Hepatocyte (in vitro differentiated cells): ENCODE results near the gene RFC2. TPM values are rescaled to one million over a fixed set of nuclear protein-coding genes. Genes with fewer than 3 reads are reported as not detected.

Experiments used
- DNase-seq: peaks from one replicate; pipeline ENCODE4 v3.0.0-alpha.2; 2016; ENCODE audit warnings: low spot score
- H2AFZ ChIP-seq: fragments of 200-600 bp; sonication (generic); 2 replicates; pipeline ENCODE4 v1.6.0; 2016; ENCODE audit warnings: antibody characterized with exemption, mild to moderate bottlenecking
- H3K27ac ChIP-seq: fragments of 200-600 bp; sonication (generic); 2 replicates; pipeline ENCODE4 v1.5.1; 2016; ENCODE audit warnings: mild to moderate bottlenecking
- H3K27me3 ChIP-seq: fragments of 200-600 bp; sonication (generic); 2 replicates; pipeline ENCODE4 v1.6.1; 2016
- H3K36me3 ChIP-seq: fragments of 200-600 bp; sonication (generic); replicated peaks from 2 replicates; pipeline ENCODE4 v1.5.1; 2016; ENCODE audit warnings: low read depth; ENCODE audit not compliant: insufficient read depth
- H3K4me1 ChIP-seq: fragments of 200-600 bp; sonication (generic); 2 replicates; pipeline ENCODE4 v1.5.1; 2016; ENCODE audit warnings: mild to moderate bottlenecking, moderate library complexity; ENCODE audit not compliant: insufficient read depth
- H3K4me2 ChIP-seq: fragments of 200-600 bp; sonication (generic); 2 replicates; pipeline ENCODE4 v1.6.0; 2016
- H3K4me3 ChIP-seq: fragments of 200-600 bp; sonication (generic); 2 replicates; pipeline ENCODE4 v1.5.1; 2016; ENCODE audit warnings: mild to moderate bottlenecking
- H3K79me2 ChIP-seq: fragments of 200-600 bp; sonication (generic); 2 replicates; pipeline ENCODE4 v1.6.0; 2017; ENCODE audit warnings: mild to moderate bottlenecking
- H3K9me2 ChIP-seq: fragments of 200-600 bp; sonication (generic); replicated peaks from 2 replicates; pipeline ENCODE4 v1.6.0; 2017; ENCODE audit warnings: mild to moderate bottlenecking; ENCODE audit not compliant: insufficient read depth
- H3K9me3 ChIP-seq: fragments of 200-600 bp; sonication (generic); 2 replicates; pipeline ENCODE4 v1.5.1; 2016; ENCODE audit warnings: low read depth, mild to moderate bottlenecking
- H4K20me1 ChIP-seq: fragments of 200-600 bp; sonication (generic); 2 replicates; pipeline ENCODE4 v1.6.0; 2016; ENCODE audit warnings: mild to moderate bottlenecking; ENCODE audit not compliant: insufficient read depth, poor library complexity, severe bottlenecking
- EZH2 ChIP-seq: fragments of 200-600 bp; sonication (generic); IDR thresholded peaks from 2 replicates; pipeline ENCODE4 v1.6.1; 2016; ENCODE audit warnings: antibody characterized with exemption, mild to moderate bottlenecking, borderline replicate concordance
- EZH2phosphoT487 ChIP-seq: fragments of 200-600 bp; sonication (generic); IDR thresholded peaks from one replicate; pipeline ENCODE4 v1.6.1; 2018; ENCODE audit warnings: antibody characterized with exemption, mild to moderate bottlenecking, low read depth, moderate library complexity; ENCODE audit not compliant: unreplicated experiment, severe bottlenecking
- WGBS: methylation state at CpG from one replicate; pipeline ENCODE4 v1.1.6; 2016; ENCODE audit warnings: low lambda C conversion rate; ENCODE audit errors: missing lambda C conversion rate; 5-methylcytosine and 5-hydroxymethylcytosine counted together
- polyA plus RNA-seq: library from polyadenylated mRNA; unstranded; fragments of >200 nt; fragmentation: Nextera tagmentation; extraction: Ambion mirVana; gene quantifications from 2 replicates; pipeline ENCODE4 v1.2.1, GENCODE V29; 2016
- total RNA-seq: library from RNA; depleted of rRNA; stranded (reverse); fragments of >200 nt; gene quantifications from 2 replicates; pipeline ENCODE4 v1.2.3, GENCODE V29; 2014
- TF ChIP-seq, protein P1 (sequence below): fragments of 200-600 bp; sonication (generic); IDR thresholded peaks from 2 replicates; pipeline ENCODE4 v1.5.1; 2016; ENCODE audit warnings: antibody characterized with exemption, mild to moderate bottlenecking; ENCODE audit not compliant: poor library complexity

RFC2 gene
- total and polyA plus RNA-seq, 2 experiments from 2014 or later, result 16.8 to 25.4 TPM

DNA sequence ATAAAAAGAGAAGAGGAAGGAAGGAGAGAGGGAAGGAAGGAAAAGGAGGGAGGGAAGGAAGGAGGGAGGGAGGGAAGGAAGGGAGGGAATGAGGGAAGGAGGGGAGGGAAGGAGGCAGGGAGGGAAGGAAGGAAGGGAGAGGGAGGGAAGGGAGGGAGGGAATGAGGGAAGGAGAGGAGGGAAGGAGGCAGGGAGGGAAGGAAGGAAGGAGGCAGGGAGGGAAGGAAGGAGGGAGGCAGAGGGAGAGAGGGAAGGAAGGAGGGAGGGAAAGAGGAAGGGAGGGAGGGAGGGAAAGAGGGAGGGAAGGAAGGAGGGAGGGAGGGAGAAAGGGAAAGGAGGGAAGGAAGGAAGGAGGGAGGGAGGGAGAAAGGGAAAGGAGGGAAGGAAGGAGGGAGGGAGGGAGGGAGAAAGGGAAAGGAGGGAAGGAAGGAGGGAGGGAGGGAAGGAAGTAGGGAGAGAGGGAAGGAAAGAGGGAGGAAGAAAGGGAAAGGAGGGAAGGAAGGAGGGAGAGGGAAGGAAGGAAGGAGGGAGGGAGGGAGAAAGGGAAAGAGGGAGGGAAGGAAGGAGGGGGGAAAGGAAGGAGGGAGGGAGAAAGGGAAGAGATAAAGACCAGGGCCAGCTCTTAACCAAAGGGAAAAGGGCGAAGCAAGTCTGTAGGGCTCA lies 50.1 kb downstream of the RFC2 start:
- WGBS, result 88% methylated on average over 1 of the region's 1 CpG

DNA sequence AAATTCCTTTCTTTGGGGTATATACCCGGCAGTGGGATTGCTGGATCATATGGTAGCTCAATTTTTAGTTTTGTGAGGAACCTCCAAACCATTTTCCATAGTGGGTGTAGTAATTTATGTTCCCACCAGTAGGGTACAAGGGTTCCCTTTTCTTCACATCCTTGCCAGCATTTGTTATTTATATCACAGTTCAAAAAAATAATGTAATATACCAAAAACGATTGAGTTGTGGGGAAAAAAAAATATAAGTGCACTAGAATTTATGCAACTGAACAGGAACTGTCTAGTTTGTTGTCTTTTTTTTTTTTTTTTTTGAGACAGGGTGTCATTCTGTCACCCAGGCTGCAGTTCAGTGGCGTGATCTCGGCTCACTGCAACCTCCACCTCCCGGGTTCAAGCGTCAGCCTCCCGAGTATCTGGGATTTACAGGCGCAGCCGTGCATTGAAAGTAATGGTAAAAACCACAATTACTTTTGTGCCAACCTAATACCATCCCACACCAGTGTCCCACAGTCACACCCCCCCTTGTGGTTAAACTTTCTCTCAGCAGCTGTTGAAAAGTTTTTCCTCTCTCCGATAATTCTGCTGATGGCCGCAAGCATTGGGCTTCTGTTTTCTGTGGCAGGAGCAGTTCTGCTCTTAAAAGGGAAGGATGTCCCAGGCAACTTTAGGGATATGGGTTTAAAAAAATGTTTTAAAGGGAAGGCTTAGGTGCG lies 51.2 kb downstream of the RFC2 start:
- H3K36me3 ChIP-seq, result no peaks in the 10 kb centered on the region
- no peaks in the 10 kb centered on the region for H3K27me3 ChIP-seq
- H3K9me3 ChIP-seq, result no peaks in the 10 kb centered on the region
- H3K4me2 ChIP-seq, result no peak overlapping the region
- H3K4me1 ChIP-seq, result no peaks in the 10 kb centered on the region
- TF ChIP-seq EZH2, result no peak
- TF ChIP-seq, protein P1, sequence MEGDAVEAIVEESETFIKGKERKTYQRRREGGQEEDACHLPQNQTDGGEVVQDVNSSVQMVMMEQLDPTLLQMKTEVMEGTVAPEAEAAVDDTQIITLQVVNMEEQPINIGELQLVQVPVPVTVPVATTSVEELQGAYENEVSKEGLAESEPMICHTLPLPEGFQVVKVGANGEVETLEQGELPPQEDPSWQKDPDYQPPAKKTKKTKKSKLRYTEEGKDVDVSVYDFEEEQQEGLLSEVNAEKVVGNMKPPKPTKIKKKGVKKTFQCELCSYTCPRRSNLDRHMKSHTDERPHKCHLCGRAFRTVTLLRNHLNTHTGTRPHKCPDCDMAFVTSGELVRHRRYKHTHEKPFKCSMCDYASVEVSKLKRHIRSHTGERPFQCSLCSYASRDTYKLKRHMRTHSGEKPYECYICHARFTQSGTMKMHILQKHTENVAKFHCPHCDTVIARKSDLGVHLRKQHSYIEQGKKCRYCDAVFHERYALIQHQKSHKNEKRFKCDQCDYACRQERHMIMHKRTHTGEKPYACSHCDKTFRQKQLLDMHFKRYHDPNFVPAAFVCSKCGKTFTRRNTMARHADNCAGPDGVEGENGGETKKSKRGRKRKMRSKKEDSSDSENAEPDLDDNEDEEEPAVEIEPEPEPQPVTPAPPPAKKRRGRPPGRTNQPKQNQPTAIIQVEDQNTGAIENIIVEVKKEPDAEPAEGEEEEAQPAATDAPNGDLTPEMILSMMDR, result peak; percentile 45
- WGBS, result 73% methylated on average over 12 of the region's 12 CpGs
- H4K20me1 ChIP-seq, result no peaks in the 10 kb centered on the region
- no peaks in the 10 kb centered on the region for H3K9me2 ChIP-seq
- DNase-seq, result peak; percentile 56
- H3K79me2 ChIP-seq, result no peaks in the 10 kb centered on the region
- no peak overlapping the region for H3K27ac ChIP-seq
- H3K4me3 ChIP-seq, result no peak overlapping the region
- H2AFZ ChIP-seq, result no peak overlapping the region

More for the DNA sequence above, 50.1 kb downstream of the RFC2 start:
- no peak overlapping the region for H2AFZ ChIP-seq
- H3K4me3 ChIP-seq, result no peak overlapping the region
- no peaks in the 10 kb centered on the region for H3K27me3 ChIP-seq
- H3K27ac ChIP-seq, result no peak overlapping the region
- no peaks in the 10 kb centered on the region for H3K36me3 ChIP-seq
- no peak for DNase-seq
- H3K4me2 ChIP-seq, result no peak overlapping the region
- H3K9me2 ChIP-seq, result no peaks in the 10 kb centered on the region
- H4K20me1 ChIP-seq, result no peaks in the 10 kb centered on the region
- no peak for TF ChIP-seq EZH2
- TF ChIP-seq, protein P1, result no peak
- no peak for TF ChIP-seq EZH2phosphoT487
- no peaks in the 10 kb centered on the region for H3K79me2 ChIP-seq
- no peaks in the 10 kb centered on the region for H3K4me1 ChIP-seq
- no peaks in the 10 kb centered on the region for H3K9me3 ChIP-seq

DNA sequence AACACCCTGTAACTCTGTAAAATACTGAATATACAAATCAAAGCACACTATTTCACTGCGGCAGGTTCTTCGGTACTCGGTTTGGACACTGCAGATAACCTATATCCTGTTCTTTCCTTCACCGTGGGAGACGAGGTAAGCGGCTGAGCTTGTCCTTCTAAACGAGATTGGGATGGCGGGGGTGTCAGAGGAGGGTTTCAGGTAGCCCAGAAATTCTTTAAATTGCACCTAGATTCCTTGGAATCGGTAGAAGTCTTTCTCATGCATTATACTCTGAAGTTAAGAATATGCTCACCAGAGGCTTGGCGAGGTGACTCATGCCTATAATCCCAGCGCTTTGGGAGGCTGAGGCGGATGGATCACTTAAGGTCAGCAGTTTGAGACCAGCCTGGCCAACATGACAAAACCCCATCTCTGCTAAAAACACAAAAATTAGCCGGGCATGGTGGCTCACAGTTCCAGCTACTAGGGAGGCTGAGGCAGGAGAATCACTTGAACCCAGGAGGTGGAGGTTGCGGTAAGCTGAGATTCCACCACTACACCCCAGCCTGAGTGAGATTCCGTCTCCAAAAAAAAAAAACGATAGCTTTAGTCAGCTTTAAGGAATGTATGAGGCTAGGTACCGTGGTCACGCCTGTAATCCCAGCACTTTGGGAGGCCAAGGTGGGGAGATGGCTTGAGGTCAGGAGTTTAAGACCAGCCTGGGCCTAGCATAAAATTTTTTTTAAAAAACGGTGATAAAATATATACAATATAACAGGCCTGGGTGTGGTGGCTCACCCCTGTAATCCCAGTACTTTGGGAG lies 54.4 kb downstream of the RFC2 start:
- Histone ChIP-seq H3K4me3 (no peak overlapping the region), H3K9me2 (no peaks in the 10 kb centered on the region), H2AFZ (no peak overlapping the region), H3K4me1 (no peaks in the 10 kb centered on the region), H3K27ac (no peak overlapping the region), H3K36me3 (no peaks in the 10 kb centered on the region), H3K4me2 (no peak overlapping the region), H3K79me2 (no peaks in the 10 kb centered on the region), H3K9me3 (no peaks in the 10 kb centered on the region), H4K20me1 (no peaks in the 10 kb centered on the region), H3K27me3 (no peaks in the 10 kb centered on the region)
- TF ChIP-seq EZH2 (no peak), EZH2phosphoT487 (no peak)
- TF ChIP-seq, protein P1, result no peak
- 82% methylated on average over 19 of the region's 19 CpGs for WGBS
- no peak for DNase-seq
